HepG2 (cell line): ENCODE data around the gene NKX3-2. TPM values are rescaled to one million over a fixed set of nuclear protein-coding genes. Genes with fewer than 3 reads are reported as not detected.
A peak's percentile ranks its signal among the peaks of the same experiment; 100 is the strongest.

Experiments used
- ATAC-seq: fragments of 200-7000 bp; cut with Tn5 transposase; 3 replicates; pipeline ENCODE4 v1.9.1; 2020; ENCODE audit warnings: mild to moderate bottlenecking, moderate library complexity
- BruUV-seq: library from RNA; stranded (reverse); fragments of 400-500 nt; replicated peaks from 2 replicates; lab custom pipeline; 2021; lab: Mats Ljungman, UMichigan
- CTCF ChIA-PET: fragments of 300-600 bp; formaldehyde crosslinking; extraction: SDS; loops from one replicate; lab custom pipeline; 2021; ENCODE audit warnings: low total read pairs, inconsistent platforms, low intra/inter-chr PET ratio; lab: Yijun Ruan, JAX
- POLR2A ChIA-PET: fragments of 350-600 bp; sonication (Branson Sonifier 250); formaldehyde crosslinking; loops from one replicate; lab custom pipeline; 2020; ENCODE audit warnings: antibody characterized with exemption, inconsistent platforms; lab: Yijun Ruan, JAX
- DNase-seq: peaks from one replicate; pipeline ENCODE4 v3.0.0-alpha.2; 2015; ENCODE audit warnings: low spot score
- FAIRE-seq: peaks from 3 replicates; lab custom pipeline; 2011; peaks lifted over from hg19 to GRCh38; lab: Jason Lieb, UNC
- H2AFZ ChIP-seq: one replicate; pipeline ENCODE4 v1.6.1; 2011; ENCODE audit warnings: low read length, inconsistent platforms
- H3K27ac ChIP-seq: fragments of 300-600 bp; 3 replicates; pipeline ENCODE4 v1.8.0; 2011; ENCODE audit warnings: mixed run types, mild to moderate bottlenecking, mixed read lengths, low read length, inconsistent platforms; ENCODE audit not compliant: insufficient read depth; ENCODE audit errors: extremely low read length
- H3K27me3 ChIP-seq, 2 experiments: fragments of 200-600 bp in 1 of 2; 2 replicates in 1 of 2; 3 replicates in 1 of 2; pipeline versions ENCODE4 v1.6.0 to v1.8.0; 2011; ENCODE audit warnings: low read length in 2 of 2, mild to moderate bottlenecking in 2 of 2, moderate library complexity in 2 of 2, inconsistent platforms in 1 of 2; ENCODE audit not compliant: insufficient read depth in 2 of 2, control insufficient read depth in 1 of 2
- H3K36me3 ChIP-seq, 2 experiments: fragments of 200-600 bp in 1 of 2; replicated peaks in 1 of 2; 2 replicates in 1 of 2; 3 replicates in 1 of 2; pipeline versions ENCODE4 v1.5.1 to v1.8.0; 2011; ENCODE audit warnings: low read length in 2 of 2, inconsistent platforms in 1 of 2; ENCODE audit not compliant: insufficient read depth in 2 of 2, control insufficient read depth in 1 of 2
- H3K4me1 ChIP-seq: 2 replicates; pipeline ENCODE4 v1.5.1; 2012; ENCODE audit warnings: low read length, inconsistent platforms; ENCODE audit not compliant: insufficient read depth
- H3K4me2 ChIP-seq: 2 replicates; pipeline ENCODE4 v1.6.0; 2011; ENCODE audit warnings: low read depth, low read length, inconsistent platforms
- H3K4me3 ChIP-seq, 3 experiments: fragments of 200-600 bp in 1 of 3; sonication (generic), shearing (Covaris generic) in 1 of 3; replicated peaks in 1 of 3; 2 replicates each; pipeline ENCODE4 v1.5.1; 2011 to 2016; ENCODE audit warnings: low read length in 3 of 3, inconsistent platforms in 2 of 3, low read depth in 2 of 3, mild to moderate bottlenecking in 2 of 3, control low read depth in 1 of 3, mixed read lengths in 1 of 3; ENCODE audit not compliant: insufficient read depth in 1 of 3
- H3K79me2 ChIP-seq: one replicate; pipeline ENCODE4 v1.6.1; 2011; ENCODE audit warnings: low read length, inconsistent platforms; ENCODE audit not compliant: insufficient read depth
- H3K9ac ChIP-seq: 2 replicates; pipeline ENCODE4 v1.6.0; 2011; ENCODE audit warnings: mild to moderate bottlenecking, low read depth, low read length, inconsistent platforms; ENCODE audit not compliant: insufficient read depth
- H3K9me3 ChIP-seq: 2 replicates; pipeline ENCODE4 v1.5.1; 2012; ENCODE audit warnings: mild to moderate bottlenecking, low read length
- H4K20me1 ChIP-seq: 2 replicates; pipeline ENCODE4 v1.6.0; 2011; ENCODE audit warnings: inconsistent platforms, mild to moderate bottlenecking, low read length, moderate library complexity; ENCODE audit not compliant: insufficient read depth
- ARID4A ChIP-seq: sonication (generic); formaldehyde crosslinking; IDR thresholded peaks from 2 replicates; pipeline ENCODE4 v1.5.0; 2020; ENCODE audit warnings: mild to moderate bottlenecking, missing genetic modification reagents, borderline replicate concordance
- SKIL ChIP-seq: sonication (generic); formaldehyde crosslinking; IDR thresholded peaks from 2 replicates; pipeline ENCODE4 v1.8.0; 2022; ENCODE audit warnings: missing genetic modification reagents, mild to moderate bottlenecking, moderate library complexity, borderline replicate concordance
- ZKSCAN1 ChIP-seq: fragments of 150-350 bp; IDR thresholded peaks from 2 replicates; pipeline ENCODE4 v1.6.1; 2014; ENCODE audit warnings: low read length
- ZNF225 ChIP-seq: sonication (generic); formaldehyde crosslinking; IDR thresholded peaks from 2 replicates; pipeline ENCODE4 v1.4.0; 2020; ENCODE audit warnings: mild to moderate bottlenecking, missing genetic modification reagents
- ZNF30 ChIP-seq: sonication (generic); formaldehyde crosslinking; IDR thresholded peaks from 2 replicates; pipeline ENCODE4 v1.5.0; 2020; ENCODE audit warnings: mild to moderate bottlenecking, missing genetic modification reagents
- ZNF484 ChIP-seq: sonication (generic); formaldehyde crosslinking; IDR thresholded peaks from 2 replicates; pipeline ENCODE4 v1.5.1; 2020; ENCODE audit warnings: mild to moderate bottlenecking, low read depth, missing genetic modification reagents, borderline replicate concordance
- WGBS: methylation state at CpG from one replicate; pipeline ENCODE4 v1.1.6; 2017; ENCODE audit warnings: low lambda C conversion rate; 5-methylcytosine and 5-hydroxymethylcytosine counted together
- in situ Hi-C: cut with HindIII; loops from 2 replicates; pipeline ENCODE4 v1.10.0; 2017; ENCODE audit warnings: low pct_unique_long_range_greater_than_20kb; ENCODE audit not compliant: extremely low pct_ligation_motif_present
- intact Hi-C: fragments of 100-400 bp; cut with micrococcal nuclease; formaldehyde crosslinking; loops from one replicate; pipeline ENCODE4 v1.10.0; 2022; ENCODE audit not compliant: unreplicated experiment
- polyA plus RNA-seq, 8 experiments: library from polyadenylated mRNA; depleted of rRNA in 3 of 8; stranded (reverse) in 7 of 8; unstranded in 1 of 8; fragments of >200 nt; fragmentation: Illumina TruSeq in 4 of 8; extraction: Trizol in 4 of 8; gene quantifications; 2 replicates each; pipeline versions ENCODE4 v1.2.1 to v1.2.3, GENCODE V29; 2011 to 2016; ENCODE audit warnings: low read depth in 4 of 8, missing spikeins in 1 of 8, mixed read lengths in 1 of 8; ENCODE audit not compliant: insufficient read depth in 1 of 8
- total RNA-seq, 5 experiments: library from RNA; depleted of rRNA; stranded (reverse); fragments of >200 nt; fragmentation: Illumina TruSeq; extraction: Trizol; gene quantifications; 2 replicates each; pipeline ENCODE4 v1.2.3, GENCODE V29; 2016; ENCODE audit warnings: low read depth in 1 of 5
- TF ChIP-seq, protein P1 (sequence below): sonication (generic); formaldehyde crosslinking; IDR thresholded peaks from 2 replicates; pipeline ENCODE4 v1.9.0; 2021; ENCODE audit warnings: missing genetic modification reagents, mild to moderate bottlenecking, borderline replicate concordance

The NKX3-2 gene
- total and polyA plus RNA-seq, 2 of the 13 experiments (the other 11 are each of a cell fraction or from before 2014, with no cell fraction given): 0.07 to 0.13 TPM

- CTCF ChIA-PET: no interaction called here
- DNase-seq: no peak
- no peak for FAIRE-seq
- no peak overlapping the region for H2AFZ ChIP-seq
- H3K27ac ChIP-seq: no peak overlapping the region
- H3K9ac ChIP-seq: no peak overlapping the region
- no peaks in the 10 kb centered on the region for H3K9me3 ChIP-seq
- no peak for TF ChIP-seq ZNF225 (CRISPR knock-in tag)
- TF ChIP-seq, protein P1, sequence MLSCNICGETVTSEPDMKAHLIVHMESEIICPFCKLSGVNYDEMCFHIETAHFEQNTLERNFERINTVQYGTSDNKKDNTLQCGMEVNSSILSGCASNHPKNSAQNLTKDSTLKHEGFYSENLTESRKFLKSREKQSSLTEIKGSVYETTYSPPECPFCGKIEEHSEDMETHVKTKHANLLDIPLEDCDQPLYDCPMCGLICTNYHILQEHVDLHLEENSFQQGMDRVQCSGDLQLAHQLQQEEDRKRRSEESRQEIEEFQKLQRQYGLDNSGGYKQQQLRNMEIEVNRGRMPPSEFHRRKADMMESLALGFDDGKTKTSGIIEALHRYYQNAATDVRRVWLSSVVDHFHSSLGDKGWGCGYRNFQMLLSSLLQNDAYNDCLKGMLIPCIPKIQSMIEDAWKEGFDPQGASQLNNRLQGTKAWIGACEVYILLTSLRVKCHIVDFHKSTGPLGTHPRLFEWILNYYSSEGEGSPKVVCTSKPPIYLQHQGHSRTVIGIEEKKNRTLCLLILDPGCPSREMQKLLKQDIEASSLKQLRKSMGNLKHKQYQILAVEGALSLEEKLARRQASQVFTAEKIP: no peak
- no peak for TF ChIP-seq ZKSCAN1
- TF ChIP-seq ARID4A: no peak
- TF ChIP-seq ZNF484: no peak
- no peak for TF ChIP-seq SKIL (CRISPR knock-in tag)
- TF ChIP-seq ZNF30 (CRISPR knock-in tag): no peak
- in situ Hi-C loops: no loop called here
- no peaks in the 10 kb centered on the region for H3K36me3 ChIP-seq
- H3K27me3 ChIP-seq: peaks cover 13 to 92% of the 10 kb centered on the region in 2 experiments; a peak in 4 of 5 replicates
- H4K20me1 ChIP-seq: 0 out of 2 replicates have a peak, but pooled peaks cover 2% of the 10 kb centered on the region
- intact Hi-C loops: no loop called here
- H3K4me1 ChIP-seq: peaks cover 35% of the 10 kb centered on the region
- H3K79me2 ChIP-seq: no peaks in the 10 kb centered on the region
- 27% methylated on average over 18 of the region's 18 CpGs for WGBS
- ATAC-seq: 0 out of 3 replicates have a peak, but pooled peaks have one; percentile 9
- POLR2A ChIA-PET: no interaction called here
- no peak overlapping the region for H3K4me3 ChIP-seq
- H3K4me2 ChIP-seq: no peak overlapping the region
- no TSS peak for BruUV-seq
These were observed 9.2 kb downstream of the NKX3-2 start for GRCh38 chr4:13535118-13535517.
